BLaER1 treated with 17β-estradiol and CSF1 and Interleukin-3, amounts not matched to agents 10 nM and 100 nM (cell line): ENCODE data around the gene ANKRD34C.

Experiments
- H3K27ac ChIP-seq, 11 experiments: shearing (Covaris generic); formaldehyde crosslinking; 2 replicates each; pipeline ENCODE4 v1.8.1; 2022
- H3K27me3 ChIP-seq, 11 experiments: shearing (Covaris generic); formaldehyde crosslinking; 2 replicates each; pipeline ENCODE4 v1.8.1; 2022
- H3K36me3 ChIP-seq, 11 experiments: shearing (Covaris generic); formaldehyde crosslinking; 2 replicates each; pipeline ENCODE4 v1.8.1; 2022
- H3K4me1 ChIP-seq, 10 experiments: shearing (Covaris generic); formaldehyde crosslinking; 2 replicates each; pipeline ENCODE4 v1.8.1; 2022
- H3K4me2 ChIP-seq, 11 experiments: shearing (Covaris generic); formaldehyde crosslinking; 2 replicates each; pipeline ENCODE4 v1.8.1; 2022
- H3K4me3 ChIP-seq, 10 experiments: shearing (Covaris generic); formaldehyde crosslinking; 2 replicates each; pipeline ENCODE4 v1.8.1; 2022
- H3K9ac ChIP-seq, 11 experiments: shearing (Covaris generic); formaldehyde crosslinking; 2 replicates each; pipeline ENCODE4 v1.8.1; 2022
- H3K9me3 ChIP-seq, 11 experiments: shearing (Covaris generic); formaldehyde crosslinking; replicated peaks in 1 of 11; 2 replicates each; pipeline ENCODE4 v1.8.1; 2022
- H4K20me1 ChIP-seq, 11 experiments: shearing (Covaris generic); formaldehyde crosslinking; 2 replicates each; pipeline ENCODE4 v1.8.1; 2022
- Cebpa-rat ChIP-seq, 11 experiments: shearing (Covaris generic); IDR thresholded peaks; 2 replicates each; pipeline ENCODE4 v1.8.1; 2022

ANKRD34C gene

GRCh38 chr15:79265987-79266579 is 16.4 kb upstream of the ANKRD34C start:
- no peaks in the 10 kb centered on the region for H4K20me1 ChIP-seq
- no peak overlapping the region for H3K27ac ChIP-seq
- H3K4me2 ChIP-seq, result no peak overlapping the region
- TF ChIP-seq Cebpa-rat (IDR thresholded peaks at IDR 0.05), result no peak
- no peak overlapping the region for H3K4me3 ChIP-seq
- H3K36me3 ChIP-seq, result no peaks in the 10 kb centered on the region
- peaks cover 0 to 3% (median 0%) of the 10 kb centered on the region in 10 experiments; a peak in 5 of 20 replicates for H3K4me1 ChIP-seq
- H3K9ac ChIP-seq, result no peak overlapping the region
- no peaks in the 10 kb centered on the region for H3K9me3 ChIP-seq
- no peaks in the 10 kb centered on the region for H3K27me3 ChIP-seq

GRCh38 chr15:79283252-79284048 is 928 bp downstream of the ANKRD34C start:
- Histone ChIP-seq H3K9ac (no peak overlapping the region), H3K27me3 (peaks cover 14 to 24% (median 18%) of the 10 kb centered on the region in 11 experiments; a peak in 19 of 22 replicates), H3K27ac (no peak overlapping the region), H3K36me3 (no peaks in the 10 kb centered on the region), H3K4me3 (no peak overlapping the region), H3K9me3 (peaks cover 0 to 16% (median 0%) of the 10 kb centered on the region in 11 experiments; a peak in 5 of 22 replicates), H4K20me1 (peaks cover 0 to 4% (median 0%) of the 10 kb centered on the region in 11 experiments; a peak in 1 of 22 replicates), H3K4me1 (no peaks in the 10 kb centered on the region), H3K4me2 (peak overlapping the region in 3 of 11 experiments; percentile 25 to 55 (median 45); a peak in 6 of 22 replicates)
- TF ChIP-seq Cebpa-rat (IDR thresholded peaks at IDR 0.05), result no peak

- no peak overlapping the region; a peak in 1 of 22 replicates for H3K9ac ChIP-seq
- H4K20me1 ChIP-seq, result no peaks in the 10 kb centered on the region
- H3K9me3 ChIP-seq, result no peaks in the 10 kb centered on the region
- no peaks in the 10 kb centered on the region for H3K36me3 ChIP-seq
- peak overlapping the region; percentile 71 to 86 (median 76) for H3K4me2 ChIP-seq
- TF ChIP-seq Cebpa-rat (IDR thresholded peaks at IDR 0.05), result no peak
- H3K4me3 ChIP-seq, result no peak overlapping the region
- H3K4me1 ChIP-seq, result peaks cover 18 to 25% (median 24%) of the 10 kb centered on the region in 10 experiments
- H3K27me3 ChIP-seq, result no peaks in the 10 kb centered on the region
- peak overlapping the region in 8 of 11 experiments; percentile 7 to 59 (median 50); a peak in 15 of 22 replicates for H3K27ac ChIP-seq
Observed at GRCh38 chr15:79290642-79291275, 8.2 kb downstream of the ANKRD34C start.

- Histone ChIP-seq H3K4me3 (no peak overlapping the region), H3K9me3 (no peaks in the 10 kb centered on the region), H3K27ac (peak overlapping the region in 1 of 11 experiments; percentile 59; a peak in 1 of 22 replicates), H3K9ac (no peak overlapping the region), H3K36me3 (no peaks in the 10 kb centered on the region), H3K4me1 (peaks cover 18 to 25% (median 24%) of the 10 kb centered on the region in 10 experiments), H3K4me2 (peak overlapping the region in 7 of 11 experiments; percentile 71 to 86 (median 76); a peak in 9 of 22 replicates), H3K27me3 (no peaks in the 10 kb centered on the region), H4K20me1 (no peaks in the 10 kb centered on the region)
- no peak for TF ChIP-seq Cebpa-rat (IDR thresholded peaks at IDR 0.05)
Observed at GRCh38 chr15:79292011-79292410, 9.5 kb downstream of the ANKRD34C start.

- no peaks in the 10 kb centered on the region for H3K36me3 ChIP-seq
- H3K4me1 ChIP-seq, result peaks cover 18 to 25% (median 24%) of the 10 kb centered on the region in 10 experiments
- H3K27me3 ChIP-seq, result no peaks in the 10 kb centered on the region
- H3K27ac ChIP-seq, result no peak overlapping the region
- no peak overlapping the region for H3K9ac ChIP-seq
- no peak for TF ChIP-seq Cebpa-rat (IDR thresholded peaks at IDR 0.05)
- H3K4me3 ChIP-seq, result no peak overlapping the region
- H3K9me3 ChIP-seq, result no peaks in the 10 kb centered on the region
- H4K20me1 ChIP-seq, result no peaks in the 10 kb centered on the region
- H3K4me2 ChIP-seq, result no peak overlapping the region
Observed at GRCh38 chr15:79294075-79294474, 11.6 kb downstream of the ANKRD34C start.

- H3K27ac ChIP-seq, result no peak overlapping the region
- no peak overlapping the region for H3K9ac ChIP-seq
- no peaks in the 10 kb centered on the region for H3K27me3 ChIP-seq
- no peaks in the 10 kb centered on the region for H4K20me1 ChIP-seq
- H3K4me1 ChIP-seq, result peaks cover 1 to 8% (median 6%) of the 10 kb centered on the region in 10 experiments; a peak in 18 of 20 replicates
- H3K9me3 ChIP-seq, result no peaks in the 10 kb centered on the region
- H3K4me3 ChIP-seq, result no peak overlapping the region
- no peak for TF ChIP-seq Cebpa-rat (IDR thresholded peaks at IDR 0.05)
- no peak overlapping the region for H3K4me2 ChIP-seq
- no peaks in the 10 kb centered on the region for H3K36me3 ChIP-seq
Observed at GRCh38 chr15:79296583-79296982, 14.1 kb downstream of the ANKRD34C start.

- no peaks in the 10 kb centered on the region for H3K4me1 ChIP-seq
- H3K4me3 ChIP-seq, result no peak overlapping the region
- H3K27me3 ChIP-seq, result no peaks in the 10 kb centered on the region
- H3K36me3 ChIP-seq, result no peaks in the 10 kb centered on the region
- no peak for TF ChIP-seq Cebpa-rat (IDR thresholded peaks at IDR 0.05)
- no peak overlapping the region for H3K4me2 ChIP-seq
- no peak overlapping the region for H3K9ac ChIP-seq
- no peaks in the 10 kb centered on the region for H3K9me3 ChIP-seq
- no peak overlapping the region for H3K27ac ChIP-seq
- no peaks in the 10 kb centered on the region for H4K20me1 ChIP-seq
Observed at GRCh38 chr15:79299126-79299840, 16.8 kb downstream of the ANKRD34C start.

- H3K9ac ChIP-seq, result no peak overlapping the region
- H4K20me1 ChIP-seq, result no peaks in the 10 kb centered on the region
- TF ChIP-seq Cebpa-rat (IDR thresholded peaks at IDR 0.05), result no peak
- no peaks in the 10 kb centered on the region for H3K27me3 ChIP-seq
- no peak overlapping the region for H3K27ac ChIP-seq
- H3K4me2 ChIP-seq, result no peak overlapping the region
- H3K9me3 ChIP-seq, result no peaks in the 10 kb centered on the region
- H3K4me3 ChIP-seq, result no peak overlapping the region
- H3K4me1 ChIP-seq, result no peaks in the 10 kb centered on the region
- H3K36me3 ChIP-seq, result no peaks in the 10 kb centered on the region
Observed at GRCh38 chr15:79299841-79300235, 17.3 kb downstream of the ANKRD34C start.
